Keratinocyte (primary cell): ENCODE measurements around the gene BBS12. TPM values are rescaled to one million over a fixed set of nuclear protein-coding genes. Genes with fewer than 3 reads are reported as not detected.

Experiments used
- DNase-seq: peaks from one replicate; pipeline ENCODE4 v3.0.0-alpha.2; 2011; ENCODE audit warnings: low read depth, missing footprints, low spot score
- FAIRE-seq: peaks from 2 replicates; lab custom pipeline; 2011; peaks lifted over from hg19 to GRCh38; lab: Jason Lieb, UNC
- H2AFZ ChIP-seq: 2 replicates; pipeline ENCODE4 v1.6.0; 2012; ENCODE audit warnings: low read length, control low read depth, inconsistent platforms; ENCODE audit not compliant: control insufficient read depth
- H3K27ac ChIP-seq: 2 replicates; pipeline ENCODE4 v1.5.1; 2011; ENCODE audit warnings: low read length; ENCODE audit not compliant: control insufficient read depth, insufficient read depth
- H3K27me3 ChIP-seq: 3 replicates; pipeline ENCODE4 v1.6.0; 2011; ENCODE audit warnings: low read length; ENCODE audit not compliant: control insufficient read depth, insufficient read depth; ENCODE audit errors: extremely low read depth
- H3K36me3 ChIP-seq, 2 experiments: 2 replicates in 1 of 2; 3 replicates in 1 of 2; pipeline ENCODE4 v1.5.1; 2011; ENCODE audit warnings: low read length in 2 of 2, mild to moderate bottlenecking in 1 of 2; ENCODE audit not compliant: control insufficient read depth in 2 of 2, insufficient read depth in 2 of 2; ENCODE audit errors: extremely low read depth in 1 of 2
- H3K4me1 ChIP-seq: 3 replicates; pipeline ENCODE4 v1.5.1; 2011; ENCODE audit warnings: low read length; ENCODE audit not compliant: control insufficient read depth, insufficient read depth; ENCODE audit errors: extremely low read depth
- H3K4me2 ChIP-seq: 3 replicates; pipeline ENCODE4 v1.6.0; 2011; ENCODE audit warnings: low read depth, low read length; ENCODE audit not compliant: control insufficient read depth, insufficient read depth; ENCODE audit errors: extremely low read depth
- H3K4me3 ChIP-seq, 3 experiments: fragments of 200-600 bp in 1 of 3; sonication (generic) in 1 of 3; 2 replicates in 2 of 3; 3 replicates in 1 of 3; pipeline ENCODE4 v1.5.1; 2011 to 2016; ENCODE audit warnings: low read length in 3 of 3, mild to moderate bottlenecking in 3 of 3, control low read depth in 2 of 3, inconsistent platforms in 1 of 3, low read depth in 1 of 3, mixed read lengths in 1 of 3, mixed run types in 1 of 3, moderate library complexity in 1 of 3; ENCODE audit not compliant: control insufficient read depth in 2 of 3, insufficient read depth in 2 of 3; ENCODE audit errors: extremely low read depth in 1 of 3
- H3K79me2 ChIP-seq: 2 replicates; pipeline ENCODE4 v1.6.0; 2012; ENCODE audit warnings: low read length; ENCODE audit not compliant: control insufficient read depth, insufficient read depth
- H3K9ac ChIP-seq: 3 replicates; pipeline ENCODE4 v1.6.0; 2011; ENCODE audit warnings: low read length; ENCODE audit not compliant: control insufficient read depth, insufficient read depth; ENCODE audit errors: extremely low read depth
- H3K9me1 ChIP-seq: 3 replicates; pipeline ENCODE4 v1.6.0; 2011; ENCODE audit warnings: low read length; ENCODE audit not compliant: control insufficient read depth, insufficient read depth; ENCODE audit errors: extremely low read depth
- H3K9me3 ChIP-seq: 2 replicates; pipeline ENCODE4 v1.5.1; 2012; ENCODE audit warnings: low read depth, low read length; ENCODE audit not compliant: control insufficient read depth
- H4K20me1 ChIP-seq: 3 replicates; pipeline ENCODE4 v1.6.0; 2011; ENCODE audit warnings: low read length; ENCODE audit not compliant: control insufficient read depth, insufficient read depth; ENCODE audit errors: extremely low read depth
- EZH2 ChIP-seq: IDR thresholded peaks from one replicate; pipeline ENCODE4 v1.6.1; 2012; ENCODE audit warnings: inconsistent platforms, mild to moderate bottlenecking, low read length, moderate library complexity
- dilution Hi-C: fragments of 300-500 bp; cut with MboI; formaldehyde crosslinking; loops from one replicate; pipeline ENCODE4 v1.7.0; 2020; ENCODE audit warnings: low sequenced_read_pairs; ENCODE audit not compliant: extremely low pct_ligation_motif_present
- polyA minus RNA-seq, 3 experiments: library from RNA; depleted of rRNA, polyadenylated mRNA; stranded (reverse); fragments of >200 nt; gene quantifications; 1 replicate in 1 of 3; 2 replicates in 1 of 3; 3 replicates in 1 of 3; pipeline ENCODE4 v1.2.3, GENCODE V29; 2011
- polyA plus RNA-seq, 5 experiments: library from polyadenylated mRNA; depleted of rRNA in 3 of 5; stranded (reverse) in 3 of 5; stranded (forward) in 1 of 5; unstranded in 1 of 5; fragments of >200 nt; gene quantifications; 1 replicate in 1 of 5; 2 replicates in 3 of 5; 3 replicates in 1 of 5; pipeline versions ENCODE4 v1.2.1 to v1.2.3, GENCODE V29; 2011 to 2012; ENCODE audit warnings: missing spikeins in 2 of 5, low read depth in 1 of 5, low replicate concordance in 1 of 5
- TF ChIP-seq, protein P1 (sequence below), 3 experiments: IDR thresholded peaks in 1 of 3; conservative IDR thresholded peaks in 1 of 3; optimal IDR thresholded peaks in 1 of 3; 2 replicates in 2 of 3; 3 replicates in 1 of 3; pipeline versions ENCODE3 to v1.5.1; 2011; ENCODE audit warnings: low read length in 3 of 3, mild to moderate bottlenecking in 3 of 3, moderate library complexity in 2 of 3, control low read depth in 1 of 3, inconsistent platforms in 1 of 3; ENCODE audit not compliant: insufficient read depth in 2 of 3; ENCODE audit errors: extremely low read depth in 1 of 3

BBS12 gene
- polyA plus RNA-seq (2.3 to 2.5 TPM (median 2.4 TPM) in 3 replicates), polyA minus RNA-seq (0.79 to 2.7 TPM (median 2.7 TPM) in 3 replicates)
- 1.7 TPM for polyA plus RNA-seq (2011; ENCODE audit: low read depth)
- polyA plus RNA-seq (2011; cell fraction: cytosol; rRNA removed): 1.4 and 2.9 TPM in 2 replicates
- polyA plus RNA-seq (2011; cell fraction: nucleus; rRNA removed): 2.9 and 3.1 TPM in 2 replicates
- polyA plus RNA-seq (2012; ENCODE audit: low replicate concordance): 2.6 and 2.9 TPM in 2 replicates
- polyA minus RNA-seq (2011; cell fraction: cytosol; rRNA and poly(A)+ RNA removed): 1.7 TPM
- polyA minus RNA-seq (2011; cell fraction: nucleus; rRNA and poly(A)+ RNA removed): 2.2 and 4.8 TPM in 2 replicates

- H3K9me1 ChIP-seq: no peaks in the 10 kb centered on the region
- H4K20me1 ChIP-seq: no peaks in the 10 kb centered on the region
- peak within 1 kb of the TSS; percentile 98 for H3K27ac ChIP-seq
- no peaks in the 10 kb centered on the region for H3K27me3 ChIP-seq
- FAIRE-seq (peak; percentile 90), DNase-seq (peak; percentile 81)
- H3K4me3 ChIP-seq: peak within 1 kb of the TSS; percentile 61 to 100 (median 99)
- peaks cover 8% of the 10 kb centered on the region for H3K4me1 ChIP-seq
- no peaks in the 10 kb centered on the region for H3K79me2 ChIP-seq
- dilution Hi-C loops: no loop called here
- peak within 1 kb of the TSS; percentile 97 for H3K9ac ChIP-seq
- H3K36me3 ChIP-seq: no peaks in the 10 kb centered on the region
- peak within 1 kb of the TSS; percentile 76 for H3K4me2 ChIP-seq
- TF ChIP-seq EZH2: no peak
- TF ChIP-seq, protein P1, sequence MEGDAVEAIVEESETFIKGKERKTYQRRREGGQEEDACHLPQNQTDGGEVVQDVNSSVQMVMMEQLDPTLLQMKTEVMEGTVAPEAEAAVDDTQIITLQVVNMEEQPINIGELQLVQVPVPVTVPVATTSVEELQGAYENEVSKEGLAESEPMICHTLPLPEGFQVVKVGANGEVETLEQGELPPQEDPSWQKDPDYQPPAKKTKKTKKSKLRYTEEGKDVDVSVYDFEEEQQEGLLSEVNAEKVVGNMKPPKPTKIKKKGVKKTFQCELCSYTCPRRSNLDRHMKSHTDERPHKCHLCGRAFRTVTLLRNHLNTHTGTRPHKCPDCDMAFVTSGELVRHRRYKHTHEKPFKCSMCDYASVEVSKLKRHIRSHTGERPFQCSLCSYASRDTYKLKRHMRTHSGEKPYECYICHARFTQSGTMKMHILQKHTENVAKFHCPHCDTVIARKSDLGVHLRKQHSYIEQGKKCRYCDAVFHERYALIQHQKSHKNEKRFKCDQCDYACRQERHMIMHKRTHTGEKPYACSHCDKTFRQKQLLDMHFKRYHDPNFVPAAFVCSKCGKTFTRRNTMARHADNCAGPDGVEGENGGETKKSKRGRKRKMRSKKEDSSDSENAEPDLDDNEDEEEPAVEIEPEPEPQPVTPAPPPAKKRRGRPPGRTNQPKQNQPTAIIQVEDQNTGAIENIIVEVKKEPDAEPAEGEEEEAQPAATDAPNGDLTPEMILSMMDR (optimal IDR thresholded peaks at IDR 0.05 in 1 of 3, IDR thresholded peaks at IDR 0.05 in 1 of 3, conservative IDR thresholded peaks at IDR 0.05 in 1 of 3; ENCODE audit: extremely low read depth in 1 of 3, insufficient read depth in 2 of 3, low read length in 3 of 3): peak; percentile 18 to 69 (median 43)
- no peaks in the 10 kb centered on the region for H3K9me3 ChIP-seq
- peak within 1 kb of the TSS; percentile 99 for H2AFZ ChIP-seq
Measured at GRCh38 chr4:122732329-122733026, at the start of gene BBS12. TSS of gene BBS12 (plus strand) at chr4:122732704. CDS start at chr4:122741893, 9,189 bp downstream.

GRCh38 chr4:122686691-122687090 is 45.8 kb upstream of the BBS12 start:
- DNase-seq (no peak), FAIRE-seq (no peak)
- Histone ChIP-seq H3K4me2 (no peak overlapping the region), H2AFZ (no peak overlapping the region), H3K9me1 (no peaks in the 10 kb centered on the region), H4K20me1 (no peaks in the 10 kb centered on the region), H3K9ac (no peak overlapping the region), H3K79me2 (no peaks in the 10 kb centered on the region), H3K4me3 (no peak overlapping the region), H3K9me3 (peaks cover 2% of the 10 kb centered on the region), H3K4me1 (no peaks in the 10 kb centered on the region), H3K36me3 (no peaks in the 10 kb centered on the region), H3K27ac (no peak overlapping the region), H3K27me3 (no peaks in the 10 kb centered on the region)
- dilution Hi-C loops: no loop called here
- TF ChIP-seq EZH2: no peak
- TF ChIP-seq, protein P1 (optimal IDR thresholded peaks at IDR 0.05 in 1 of 3, IDR thresholded peaks at IDR 0.05 in 1 of 3, conservative IDR thresholded peaks at IDR 0.05 in 1 of 3; ENCODE audit: extremely low read depth in 1 of 3, insufficient read depth in 2 of 3, low read length in 3 of 3): no peak
